HepG2 (cell line): ENCODE measurements around the gene ARAP1. TPM values are rescaled to one million over a fixed set of nuclear protein-coding genes. Genes with fewer than 3 reads are reported as not detected.

Source experiments
- AKAP8 ChIP-seq: sonication (generic); formaldehyde crosslinking; IDR thresholded peaks from 2 replicates; pipeline ENCODE4 v1.5.1; 2020; ENCODE audit warnings: mild to moderate bottlenecking, missing genetic modification reagents
- BCL3 ChIP-seq: sonication (generic); formaldehyde crosslinking; IDR thresholded peaks from 2 replicates; pipeline ENCODE4 v1.5.1; 2020; ENCODE audit warnings: mild to moderate bottlenecking, missing genetic modification reagents, moderate library complexity
- EED ChIP-seq: sonication (generic); formaldehyde crosslinking; IDR thresholded peaks from 2 replicates; pipeline ENCODE4 v1.5.0; 2020; ENCODE audit warnings: mild to moderate bottlenecking, missing genetic modification reagents
- GTF3A ChIP-seq: sonication (generic); formaldehyde crosslinking; conservative IDR thresholded peaks from 2 replicates; pipeline ENCODE4 v1.4.0; 2020; ENCODE audit warnings: mild to moderate bottlenecking, missing genetic modification reagents
- MED8 ChIP-seq: sonication (generic); formaldehyde crosslinking; IDR thresholded peaks from 2 replicates; pipeline ENCODE4 v1.8.1; 2023; ENCODE audit warnings: mild to moderate bottlenecking, missing genetic modification reagents; ENCODE audit not compliant: insufficient replicate concordance
- MTF1 ChIP-seq: sonication (generic); formaldehyde crosslinking; IDR thresholded peaks from 2 replicates; pipeline ENCODE4 v1.5.0; 2020; ENCODE audit warnings: missing genetic modification reagents
- RNF2 ChIP-seq: fragments of 450-650 bp; conservative IDR thresholded peaks from 2 replicates; pipeline ENCODE4 v1.6.1; 2016; ENCODE audit warnings: low read depth
- RXRB ChIP-seq: IDR thresholded peaks from 2 replicates; pipeline ENCODE4 v1.6.1; 2016; ENCODE audit warnings: borderline replicate concordance, missing genetic modification reagents, missing compliant biosample characterization
- U2AF1 ChIP-seq: fragments of 200-400 bp; formaldehyde crosslinking; optimal IDR thresholded peaks from 2 replicates; pipeline ENCODE3; 2017; ENCODE audit warnings: mild to moderate bottlenecking, low read depth, low read length
- ZFP36L2 ChIP-seq: sonication (generic); formaldehyde crosslinking; IDR thresholded peaks from 2 replicates; pipeline ENCODE4 v1.4.0; 2020; ENCODE audit warnings: missing genetic modification reagents
- ZNF101 ChIP-seq: sonication (generic); formaldehyde crosslinking; IDR thresholded peaks from 2 replicates; pipeline ENCODE4 v1.4.0; 2020; ENCODE audit warnings: mild to moderate bottlenecking, low read depth, missing genetic modification reagents, borderline replicate concordance
- ZNF121 ChIP-seq: sonication (generic); formaldehyde crosslinking; IDR thresholded peaks from 2 replicates; pipeline ENCODE4 v1.5.0; 2020; ENCODE audit warnings: mild to moderate bottlenecking, missing genetic modification reagents
- ZNF530 ChIP-seq: sonication (generic); formaldehyde crosslinking; IDR thresholded peaks from 2 replicates; pipeline ENCODE4 v1.5.0; 2020; ENCODE audit warnings: low read depth, mild to moderate bottlenecking, missing genetic modification reagents
- ZNF552 ChIP-seq: sonication (generic); formaldehyde crosslinking; IDR thresholded peaks from 2 replicates; pipeline ENCODE4 v1.9.0; 2022; ENCODE audit warnings: missing genetic modification reagents, mild to moderate bottlenecking, borderline replicate concordance
- ZNF609 ChIP-seq: sonication (generic); formaldehyde crosslinking; IDR thresholded peaks from 2 replicates; pipeline ENCODE4 v1.4.0; 2020; ENCODE audit warnings: mild to moderate bottlenecking, missing genetic modification reagents, borderline replicate concordance
- ZNF713 ChIP-seq: sonication (generic); formaldehyde crosslinking; IDR thresholded peaks from 2 replicates; pipeline ENCODE4 v1.4.0; 2020; ENCODE audit warnings: mild to moderate bottlenecking, missing genetic modification reagents
- polyA plus RNA-seq, 8 experiments: library from polyadenylated mRNA; depleted of rRNA in 3 of 8; stranded (reverse) in 7 of 8; unstranded in 1 of 8; fragments of >200 nt; fragmentation: Illumina TruSeq in 4 of 8; extraction: Trizol in 4 of 8; gene quantifications; 2 replicates each; pipeline versions ENCODE4 v1.2.1 to v1.2.3, GENCODE V29; 2011 to 2016; ENCODE audit warnings: low read depth in 4 of 8, missing spikeins in 1 of 8, mixed read lengths in 1 of 8; ENCODE audit not compliant: insufficient read depth in 1 of 8
- total RNA-seq, 5 experiments: library from RNA; depleted of rRNA; stranded (reverse); fragments of >200 nt; fragmentation: Illumina TruSeq; extraction: Trizol; gene quantifications; 2 replicates each; pipeline ENCODE4 v1.2.3, GENCODE V29; 2016; ENCODE audit warnings: low read depth in 1 of 5
- TF ChIP-seq, protein P1 (sequence below): IDR thresholded peaks from 2 replicates; pipeline ENCODE4 v1.6.1; 2016; ENCODE audit warnings: low read depth, control low read depth
- TF ChIP-seq, protein P2 (sequence below): sonication (generic); formaldehyde crosslinking; IDR thresholded peaks from 2 replicates; pipeline ENCODE4 v1.4.0; 2020; ENCODE audit warnings: missing genetic modification reagents
- TF ChIP-seq, protein P3 (sequence below): sonication (generic); formaldehyde crosslinking; IDR thresholded peaks from 2 replicates; pipeline ENCODE4 v1.8.0; 2022; ENCODE audit warnings: mild to moderate bottlenecking, missing genetic modification reagents, moderate library complexity

Gene ARAP1
- total and polyA plus RNA-seq, 2 of the 13 experiments (the other 11 are each of a cell fraction or from before 2014, with no cell fraction given): 43.2 to 55.5 TPM

DNA sequence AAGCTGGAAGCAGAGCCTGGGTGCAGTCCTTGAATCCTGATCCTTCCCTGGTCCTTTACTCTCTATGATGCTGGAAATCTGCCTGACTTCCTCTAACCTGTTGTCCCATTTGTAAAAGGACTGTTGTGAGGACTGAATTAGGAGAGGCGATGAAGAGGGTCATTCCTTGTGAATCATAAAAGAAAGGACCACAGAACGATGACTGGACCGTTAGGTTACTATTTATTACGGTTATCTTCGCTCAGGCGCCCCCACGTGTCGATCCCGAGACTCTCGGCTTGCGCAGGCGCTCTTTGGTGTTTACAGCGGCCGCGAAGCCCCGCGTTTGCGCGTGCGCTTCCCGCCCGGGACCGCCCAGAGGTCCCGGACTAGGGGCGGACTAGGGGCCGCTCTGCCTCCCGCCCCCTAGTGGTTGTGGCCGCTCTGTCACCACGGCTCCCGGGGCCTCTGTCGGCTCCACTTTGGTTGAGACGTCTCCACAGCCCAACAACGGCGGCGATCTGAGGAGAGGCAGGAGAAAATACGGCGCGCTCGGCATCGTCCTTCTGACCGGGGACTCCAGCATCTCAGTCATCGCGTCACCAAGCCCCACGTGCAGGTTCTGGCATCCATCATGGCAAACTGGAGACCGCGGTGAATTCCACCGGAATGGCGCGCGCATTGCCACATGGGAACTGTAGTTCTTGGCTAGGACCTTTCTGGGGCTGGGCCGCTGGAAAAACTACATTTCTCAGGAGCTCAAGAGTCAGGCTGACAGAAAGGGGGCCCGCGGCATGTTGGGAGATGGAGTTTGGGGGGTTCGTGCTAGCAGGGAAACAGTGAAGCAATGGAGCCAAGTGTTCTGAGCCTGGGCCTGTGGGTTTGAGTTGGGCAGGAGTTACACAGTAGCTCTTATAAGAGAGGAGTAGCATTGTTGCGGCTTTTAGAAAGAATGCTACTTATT, 41.5 kb upstream of the ARAP1 start, which contains the start of gene STARD10 (continued):
- TF ChIP-seq BCL3 (CRISPR knock-in tag) (peak; percentile 91), RNF2 (0 out of 2 replicates have a peak, but pooled peaks have one; percentile 45), ZNF530 (CRISPR knock-in tag) (no peak), ZNF101 (CRISPR knock-in tag) (no peak), RXRB (peak; percentile 45; the same call in 1 of the 2 replicates), EED (peak; percentile 59), ZNF713 (CRISPR knock-in tag) (peak; percentile 68; the same call in 1 of the 2 replicates), GTF3A (CRISPR knock-in tag) (no peak), ZNF121 (CRISPR knock-in tag) (no peak), U2AF1 (peak; percentile 34), ZFP36L2 (CRISPR knock-in tag) (no peak), ZNF609 (no peak), MED8 (CRISPR knock-in tag) (no peak), ZNF552 (CRISPR knock-in tag) (no peak), AKAP8 (CRISPR knock-in tag) (no peak), MTF1 (CRISPR knock-in tag) (no peak)
- TF ChIP-seq, protein P1, sequence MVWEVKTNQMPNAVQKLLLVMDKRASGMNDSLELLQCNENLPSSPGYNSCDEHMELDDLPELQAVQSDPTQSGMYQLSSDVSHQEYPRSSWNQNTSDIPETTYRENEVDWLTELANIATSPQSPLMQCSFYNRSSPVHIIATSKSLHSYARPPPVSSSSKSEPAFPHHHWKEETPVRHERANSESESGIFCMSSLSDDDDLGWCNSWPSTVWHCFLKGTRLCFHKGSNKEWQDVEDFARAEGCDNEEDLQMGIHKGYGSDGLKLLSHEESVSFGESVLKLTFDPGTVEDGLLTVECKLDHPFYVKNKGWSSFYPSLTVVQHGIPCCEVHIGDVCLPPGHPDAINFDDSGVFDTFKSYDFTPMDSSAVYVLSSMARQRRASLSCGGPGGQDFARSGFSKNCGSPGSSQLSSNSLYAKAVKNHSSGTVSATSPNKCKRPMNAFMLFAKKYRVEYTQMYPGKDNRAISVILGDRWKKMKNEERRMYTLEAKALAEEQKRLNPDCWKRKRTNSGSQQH (CRISPR knock-in tag): peak; percentile 71; the same call in 1 of the 2 replicates
- TF ChIP-seq, protein P2, sequence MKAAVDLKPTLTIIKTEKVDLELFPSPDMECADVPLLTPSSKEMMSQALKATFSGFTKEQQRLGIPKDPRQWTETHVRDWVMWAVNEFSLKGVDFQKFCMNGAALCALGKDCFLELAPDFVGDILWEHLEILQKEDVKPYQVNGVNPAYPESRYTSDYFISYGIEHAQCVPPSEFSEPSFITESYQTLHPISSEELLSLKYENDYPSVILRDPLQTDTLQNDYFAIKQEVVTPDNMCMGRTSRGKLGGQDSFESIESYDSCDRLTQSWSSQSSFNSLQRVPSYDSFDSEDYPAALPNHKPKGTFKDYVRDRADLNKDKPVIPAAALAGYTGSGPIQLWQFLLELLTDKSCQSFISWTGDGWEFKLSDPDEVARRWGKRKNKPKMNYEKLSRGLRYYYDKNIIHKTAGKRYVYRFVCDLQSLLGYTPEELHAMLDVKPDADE (CRISPR knock-in tag): no peak
- TF ChIP-seq, protein P3, sequence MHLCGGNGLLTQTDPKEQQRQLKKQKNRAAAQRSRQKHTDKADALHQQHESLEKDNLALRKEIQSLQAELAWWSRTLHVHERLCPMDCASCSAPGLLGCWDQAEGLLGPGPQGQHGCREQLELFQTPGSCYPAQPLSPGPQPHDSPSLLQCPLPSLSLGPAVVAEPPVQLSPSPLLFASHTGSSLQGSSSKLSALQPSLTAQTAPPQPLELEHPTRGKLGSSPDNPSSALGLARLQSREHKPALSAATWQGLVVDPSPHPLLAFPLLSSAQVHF (CRISPR knock-in tag): no peak
